Smooth muscle cell of the brain vasculature (primary cell): Measurements from ENCODE around the gene TRIM43.
"Not testable (repeated sequence)": the region's sequence is repeated elsewhere in the genome, so short reads cannot be mapped to it uniquely, and the experiment has no call there.

ENCODE experiments used
- DNase-seq: peaks from one replicate; pipeline ENCODE4 v3.0.0-alpha.2; 2012; ENCODE audit warnings: low read depth, low spot score

Gene TRIM43

DNA sequence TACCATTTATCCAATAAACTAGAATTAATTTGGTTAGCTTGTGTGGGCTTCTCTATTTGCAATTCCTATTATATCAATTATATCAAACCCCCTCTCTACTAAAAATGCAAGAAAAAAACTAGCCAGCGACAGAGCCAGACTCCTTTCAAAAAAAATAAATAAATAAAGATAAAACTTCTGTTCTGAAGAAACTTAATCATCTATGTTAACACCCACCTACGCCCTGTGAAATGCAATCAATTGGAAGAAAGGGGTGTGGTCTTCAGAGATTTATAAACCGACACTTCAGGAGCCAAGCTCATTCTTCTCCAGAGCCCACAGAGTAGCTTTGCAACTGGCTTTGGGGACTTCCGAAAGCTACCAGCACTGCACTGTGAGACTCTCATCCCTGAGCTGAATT, at the start of gene TRIM43:
TSS of gene TRIM43 (plus strand) at position 301 of the 400 bp plus-strand sequence. CDS start 2,023 bp downstream, outside the sequence.
- not testable (repeated sequence) for DNase-seq

DNA sequence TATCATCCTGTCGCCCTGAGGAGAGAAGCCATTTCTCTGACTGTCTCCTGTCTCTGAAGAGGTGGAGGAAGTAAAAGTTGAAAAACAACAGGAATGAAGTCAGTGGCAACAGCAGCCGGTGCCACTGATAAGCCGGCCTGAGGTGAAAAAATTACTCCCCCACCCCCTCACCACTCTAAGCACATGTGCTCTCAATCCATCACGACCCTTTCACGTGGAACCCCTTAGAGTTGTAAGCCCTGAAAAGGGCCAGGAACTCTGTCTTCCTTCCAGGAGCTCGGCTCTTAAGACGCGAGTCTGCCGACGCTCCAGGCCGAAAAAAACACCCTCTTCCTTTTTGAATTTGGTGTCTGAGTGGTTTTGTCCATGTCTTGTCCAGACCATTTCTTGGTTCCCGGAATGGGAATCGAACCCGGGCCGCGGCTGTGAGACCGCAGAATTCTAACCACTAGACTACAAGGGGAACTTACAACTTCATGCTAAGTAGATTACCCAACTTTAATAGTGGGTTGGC, 40.7 kb upstream of the TRIM43 start:
- DNase-seq, result no peak

DNA sequence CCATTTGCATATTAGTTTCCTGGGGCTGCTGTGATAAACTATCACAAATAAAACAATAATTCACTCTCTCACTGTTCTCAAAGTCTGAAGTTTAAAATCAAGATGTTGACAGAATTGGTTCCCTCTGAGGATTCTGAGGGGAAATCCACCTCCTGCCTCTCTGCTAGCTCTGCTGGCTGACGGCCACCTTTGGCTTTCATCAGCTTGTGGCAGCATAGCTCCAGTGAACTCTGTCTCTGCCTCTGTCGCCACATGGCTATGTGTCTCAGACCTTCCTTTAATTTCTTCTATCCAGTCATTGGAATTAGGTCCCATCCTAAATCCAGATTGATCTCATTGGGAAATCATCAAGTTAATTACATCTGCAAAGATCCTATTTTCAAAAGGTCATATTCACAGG, 38.9 kb upstream of the TRIM43 start:
- no peak for DNase-seq

DNA sequence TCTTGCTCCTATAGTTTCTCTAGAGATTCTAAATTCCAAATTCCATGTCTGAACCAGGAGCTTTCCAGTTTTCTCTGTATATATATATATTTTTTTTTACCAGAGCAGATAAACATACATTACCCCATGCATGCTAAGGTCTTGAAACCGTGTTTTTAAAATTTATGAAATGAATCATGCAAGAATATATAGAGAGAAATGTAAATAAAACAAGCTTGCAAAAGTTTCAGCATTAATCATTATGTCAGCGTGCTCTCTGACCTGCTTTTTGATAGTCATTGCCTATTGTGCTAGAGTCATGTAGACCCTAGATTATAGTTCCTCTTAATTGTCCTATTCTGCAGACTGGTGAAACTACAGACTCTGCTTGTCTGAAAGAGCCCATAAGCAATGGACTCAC, 22.6 kb upstream of the TRIM43 start:
- DNase-seq, result no peak

DNA sequence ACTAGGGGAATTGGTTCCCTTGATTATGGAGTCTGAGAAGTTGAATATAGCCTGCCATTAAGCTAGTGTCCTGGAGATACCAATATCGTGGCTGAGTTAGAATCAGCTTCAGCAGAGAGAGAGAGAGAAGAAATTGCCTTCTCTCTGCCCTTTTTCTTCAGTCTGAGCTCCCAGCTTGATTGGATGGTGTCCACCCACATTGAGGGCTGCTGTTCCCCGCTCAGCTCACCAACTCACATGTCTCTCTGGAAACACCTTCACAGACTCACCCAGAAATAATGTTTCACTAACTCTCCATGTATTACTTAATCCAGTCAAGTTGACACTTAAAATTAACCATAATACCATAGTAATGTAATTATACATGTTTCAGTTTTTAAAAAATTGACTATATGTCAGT, 17.9 kb upstream of the TRIM43 start:
- DNase-seq, result no peak

DNA sequence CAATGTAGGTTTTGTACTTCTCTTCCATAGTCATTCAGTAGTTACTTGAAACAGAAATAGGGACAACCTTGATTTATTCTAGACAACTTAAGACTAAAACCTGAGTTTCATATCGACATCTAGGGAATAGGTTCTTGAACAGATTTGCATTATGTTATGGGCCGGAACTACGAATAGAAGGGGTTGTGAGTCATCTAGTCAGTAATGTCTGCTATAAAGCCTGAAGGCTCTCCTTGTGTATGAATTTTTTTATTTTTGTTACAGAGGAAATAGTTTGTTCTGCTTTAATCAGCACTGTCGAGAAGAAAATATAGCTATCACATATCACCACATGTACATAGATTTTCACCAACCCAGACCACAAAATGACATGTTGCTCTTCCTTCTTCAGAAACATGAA, 17.3 kb upstream of the TRIM43 start:
- no peak for DNase-seq

DNA sequence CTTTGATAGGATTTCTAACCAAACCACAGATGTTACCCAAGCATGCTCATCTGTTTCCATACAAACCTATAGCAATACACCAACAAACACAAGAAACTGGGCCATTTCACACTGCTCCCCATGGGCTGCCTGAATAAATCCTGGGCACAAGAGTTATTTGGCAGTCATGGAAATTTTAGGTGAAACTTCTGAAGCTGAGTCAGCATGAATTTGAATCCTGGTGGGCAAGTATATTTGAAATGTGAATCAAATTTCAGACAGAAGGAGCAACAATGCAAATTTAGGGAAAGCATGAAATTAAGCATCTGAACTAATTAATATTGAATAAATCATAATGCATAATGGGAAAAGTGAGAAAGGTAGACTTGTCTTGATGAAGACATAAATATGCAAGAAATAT, 15.9 kb upstream of the TRIM43 start:
- DNase-seq, result no peak

DNA sequence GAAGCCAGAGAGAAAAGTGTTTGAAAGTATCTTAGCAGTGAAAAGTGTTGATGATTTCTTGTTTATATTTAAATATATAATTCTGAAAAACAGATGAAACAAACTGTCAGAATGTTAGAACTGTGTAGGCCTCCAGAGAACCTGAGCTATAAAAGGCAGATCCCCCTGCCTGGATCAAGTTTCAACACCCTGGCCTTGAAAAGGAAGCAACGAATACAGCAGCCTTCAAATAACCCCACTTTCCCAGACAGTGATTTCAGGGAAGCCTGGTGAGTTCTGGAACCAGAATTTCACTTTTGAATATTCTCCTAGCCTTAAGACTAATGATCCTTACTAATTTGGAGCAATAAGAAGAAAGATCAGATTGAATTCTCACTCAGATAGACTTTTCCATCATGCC, 13.3 kb upstream of the TRIM43 start:
- no peak for DNase-seq

DNA sequence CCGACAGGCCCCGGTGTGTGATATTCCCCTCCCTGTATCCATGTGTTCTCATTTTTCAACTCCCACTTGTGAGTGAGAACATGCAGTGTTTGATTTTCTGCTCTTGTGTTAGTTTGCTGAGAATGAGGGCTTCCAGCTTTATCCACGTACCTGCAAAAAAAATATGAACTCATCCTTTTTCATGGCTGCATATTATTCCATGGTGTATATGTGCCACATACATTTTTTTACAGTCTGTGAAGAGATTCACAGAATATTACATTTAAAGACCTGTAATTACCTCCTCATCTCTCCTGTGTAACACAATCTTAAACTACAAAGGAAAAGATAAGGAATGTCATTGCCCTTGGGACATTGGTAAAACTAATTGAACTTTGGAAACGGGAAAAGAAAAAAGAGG, 8.3 kb upstream of the TRIM43 start:
- DNase-seq, result not testable (repeated sequence)

DNA sequence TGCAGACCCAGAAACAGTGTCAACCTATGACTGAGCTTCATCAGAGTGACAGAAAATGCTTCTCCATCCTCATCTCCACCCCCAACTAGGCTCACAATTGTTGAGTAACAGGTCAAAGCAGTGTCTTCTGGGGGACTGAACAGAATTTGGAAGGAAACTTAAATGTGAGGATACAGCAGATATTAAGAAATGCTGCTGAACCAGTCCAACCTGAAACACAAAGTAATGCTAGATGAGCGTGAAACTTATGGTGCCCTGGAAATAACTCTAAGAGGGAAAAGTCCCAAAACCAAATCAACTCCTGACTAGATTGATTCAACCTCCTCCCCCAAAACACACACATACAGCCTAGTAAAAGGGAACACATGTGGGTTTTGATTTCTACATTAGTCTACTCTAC, 7.5 kb upstream of the TRIM43 start:
- not testable (repeated sequence) for DNase-seq

DNA sequence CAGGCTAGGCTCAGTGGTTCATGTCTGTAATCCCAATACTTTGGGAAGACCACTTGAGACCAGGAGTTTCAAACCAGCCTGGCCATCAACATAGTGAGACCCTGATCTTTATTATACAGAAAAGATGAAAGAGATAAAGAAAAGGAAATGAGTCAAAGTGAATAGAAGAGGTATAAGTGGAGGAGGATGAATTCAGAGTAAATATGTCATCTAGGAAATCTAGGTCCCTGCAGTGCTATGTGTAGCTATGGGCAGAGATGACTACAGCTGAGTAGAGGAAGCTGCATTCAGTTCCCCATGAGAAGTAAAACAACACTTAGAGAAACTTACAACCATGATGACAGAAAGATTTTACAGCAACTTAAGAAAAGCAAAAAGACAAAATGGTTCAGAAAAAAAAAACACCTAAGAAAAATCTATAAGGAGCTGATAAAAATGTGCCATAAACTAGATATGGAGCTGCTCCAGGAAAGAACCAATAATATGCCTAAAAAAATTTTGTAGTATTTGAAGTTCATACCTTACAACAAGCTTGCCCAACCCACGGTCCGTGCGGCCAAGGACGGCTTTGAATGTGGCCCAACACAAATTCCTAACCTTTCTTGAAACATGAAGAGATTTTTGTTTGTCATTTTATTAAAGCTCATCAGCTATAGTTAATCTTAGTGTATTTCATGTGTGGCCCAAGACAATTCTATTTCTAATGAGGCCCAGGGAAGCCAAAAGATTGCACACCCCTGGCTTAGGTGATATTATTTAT, 1.8 kb upstream of the TRIM43 start:
- not testable (repeated sequence) for DNase-seq

DNA sequence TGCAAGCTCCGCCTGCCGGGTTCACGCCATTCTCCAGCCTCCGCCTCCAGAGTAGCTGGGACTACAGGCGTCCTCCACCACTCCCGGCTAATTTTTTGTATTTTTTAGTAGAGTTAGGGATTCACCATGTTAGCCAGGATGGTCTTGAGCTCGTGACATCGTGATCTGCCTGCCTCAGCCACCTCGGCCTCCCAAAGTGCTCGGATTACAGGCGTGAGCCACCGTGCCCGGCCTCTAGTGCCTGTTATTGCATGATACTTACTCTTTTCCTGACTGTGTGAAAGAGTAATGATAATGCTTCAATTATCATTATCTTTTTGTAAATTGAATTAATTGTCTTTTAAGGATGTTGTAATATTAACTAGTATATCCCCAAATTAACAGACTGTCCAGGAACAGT, 1.2 kb downstream of the TRIM43 start:
- DNase-seq, result not testable (repeated sequence)

DNA sequence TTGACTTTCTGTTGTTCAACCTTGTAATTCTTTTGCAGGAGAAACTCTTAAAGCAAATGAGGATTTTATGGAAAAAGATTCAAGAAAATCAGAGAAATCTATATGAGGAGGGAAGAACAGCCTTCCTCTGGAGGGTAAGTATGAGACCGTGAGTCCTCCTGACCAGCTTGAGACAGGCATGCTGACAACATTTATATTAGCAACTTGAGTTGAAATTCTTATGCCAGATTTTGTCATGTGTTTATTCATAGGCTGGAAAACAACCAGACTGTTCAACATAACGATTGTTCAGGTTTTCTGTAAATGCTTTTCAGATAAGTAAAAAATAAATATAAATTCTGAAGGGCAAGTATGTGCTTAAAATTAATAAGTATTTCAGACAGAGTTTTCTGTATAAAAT, 3.2 kb downstream of the TRIM43 start:
- not testable (repeated sequence) for DNase-seq

DNA sequence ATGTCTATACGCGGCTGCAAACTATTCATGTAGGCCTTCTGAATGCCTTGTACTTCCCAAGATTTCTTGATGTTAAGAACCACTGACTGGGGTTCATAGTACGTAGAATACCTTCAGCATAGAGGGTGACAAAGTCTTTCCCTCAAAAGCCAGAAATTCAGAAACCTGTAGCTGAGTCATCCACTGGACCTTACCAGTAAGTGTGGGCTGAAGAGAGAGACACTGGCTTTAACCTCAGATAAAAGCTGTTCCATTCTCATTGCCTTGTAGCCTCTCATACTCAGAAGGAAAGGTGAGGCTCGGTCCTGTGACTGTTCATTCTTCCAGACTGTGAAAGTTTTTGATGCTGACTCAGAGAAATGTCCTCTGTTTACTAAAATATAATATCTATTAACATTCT, 9.5 kb downstream of the TRIM43 start:
- not testable (repeated sequence) for DNase-seq

DNA sequence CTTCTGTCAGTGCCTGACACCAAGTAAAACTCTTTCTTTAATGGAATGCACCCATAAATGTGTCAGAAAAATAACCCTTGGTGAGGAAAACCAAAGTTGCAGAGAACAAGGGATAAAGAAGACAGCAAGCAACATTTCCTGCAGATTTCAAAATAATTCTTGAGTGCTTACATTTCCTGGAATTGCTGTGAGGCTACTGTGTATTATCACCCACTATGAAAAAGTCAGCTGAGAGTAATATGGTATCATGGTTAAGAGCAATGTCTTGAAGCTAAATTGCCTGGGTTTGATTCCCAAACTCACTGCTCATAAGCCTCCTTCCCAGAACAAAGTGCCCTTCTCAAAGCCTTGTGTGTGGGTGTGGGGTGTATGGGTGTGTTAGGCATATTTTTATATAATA, 10.3 kb downstream of the TRIM43 start:
- not testable (repeated sequence) for DNase-seq

DNA sequence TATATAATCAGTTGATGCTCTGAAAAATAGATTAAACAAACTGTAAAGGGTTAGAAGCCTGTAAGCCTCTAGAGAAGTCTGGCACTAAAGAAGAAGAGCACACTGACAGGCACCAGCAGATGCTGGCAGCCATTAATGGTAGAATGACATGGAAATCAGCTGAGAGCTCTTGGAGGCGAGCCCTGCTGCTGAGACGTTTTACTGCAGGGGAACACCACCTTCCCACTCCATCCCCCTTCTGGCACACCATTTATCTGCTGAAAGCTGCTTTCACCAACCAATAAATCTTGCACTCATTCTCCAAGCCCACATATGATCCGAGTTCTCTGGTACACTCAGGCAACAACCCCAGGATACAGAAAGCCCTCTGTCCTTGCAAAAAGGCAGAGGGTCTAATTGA, 16.6 kb downstream of the TRIM43 start:
- not testable (repeated sequence) for DNase-seq

DNA sequence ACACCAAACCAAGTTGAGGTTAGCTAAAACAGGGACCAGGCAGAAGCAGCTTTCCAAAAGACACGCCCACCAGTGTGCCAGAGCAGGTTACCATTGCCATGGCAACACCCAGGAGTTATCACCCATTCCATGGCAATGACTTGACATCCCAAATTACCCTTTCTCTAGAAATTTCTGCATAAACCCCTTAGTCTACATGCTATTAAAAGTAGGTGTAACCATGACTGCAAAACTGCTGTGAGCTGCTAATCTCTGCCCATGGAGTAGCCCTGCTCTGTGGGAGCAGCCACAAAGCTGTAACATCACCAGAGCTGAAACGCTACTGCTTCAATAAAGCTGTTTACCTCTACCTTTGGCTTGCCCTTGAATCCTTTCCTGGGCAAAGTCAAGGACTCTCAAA, 18.0 kb downstream of the TRIM43 start:
- not testable (repeated sequence) for DNase-seq

DNA sequence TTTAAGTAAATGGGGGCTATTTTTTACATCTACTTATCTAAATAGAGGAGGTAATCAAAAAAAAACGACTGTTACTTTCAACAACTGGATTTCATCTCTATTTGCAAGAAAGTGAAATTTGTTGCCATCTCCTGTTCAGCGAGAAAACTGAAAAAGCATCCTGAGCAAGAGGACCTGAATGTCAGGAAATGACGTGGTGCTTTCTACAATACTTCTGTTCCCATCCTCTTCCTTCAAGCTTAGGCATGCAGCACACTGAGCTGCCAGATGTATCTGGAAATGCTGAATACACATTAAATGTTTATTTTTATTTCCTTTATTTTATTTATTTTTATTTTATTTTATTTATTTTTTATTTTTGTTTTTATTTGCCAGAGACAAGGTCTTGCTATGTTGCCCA, 21.2 kb downstream of the TRIM43 start:
- DNase-seq, result not testable (repeated sequence)

DNA sequence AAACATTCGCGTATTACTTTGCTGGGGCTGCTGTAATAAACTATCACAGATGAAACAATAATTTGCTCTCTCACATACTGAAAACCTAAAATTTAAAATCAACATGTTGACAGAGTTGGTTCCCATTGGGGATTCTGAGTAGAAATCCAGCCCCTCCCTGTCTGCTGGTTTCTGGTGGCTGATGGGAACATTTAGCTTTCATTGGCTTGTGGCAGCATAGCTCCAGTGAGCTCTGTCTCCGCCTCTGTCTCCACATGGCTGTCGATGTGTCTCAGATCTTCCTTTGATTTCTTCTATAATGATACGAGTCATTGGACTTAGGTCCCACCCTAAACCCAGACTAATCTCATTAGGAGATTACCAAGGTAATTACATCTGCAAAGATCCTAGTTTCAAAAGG, 30.9 kb downstream of the TRIM43 start:
- DNase-seq, result not testable (repeated sequence)

DNA sequence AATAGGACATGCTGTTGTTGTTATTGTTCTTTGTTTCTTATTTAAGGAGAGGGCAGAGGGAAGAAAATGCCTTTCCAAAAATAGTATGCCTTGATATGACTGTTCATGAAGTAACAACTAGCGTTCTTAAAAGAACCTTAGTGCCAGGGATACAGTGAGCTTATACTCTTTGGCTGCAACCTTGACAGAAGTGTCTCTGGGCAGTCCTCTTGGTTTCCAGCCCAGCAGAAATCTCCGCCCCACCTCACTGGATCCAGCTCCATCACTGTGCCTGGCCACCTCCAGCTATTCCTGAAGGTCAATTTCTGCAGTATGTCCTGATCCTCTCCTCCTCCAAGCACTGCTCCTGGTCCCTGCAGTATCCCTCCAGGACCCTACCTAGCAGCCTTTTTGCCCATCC, 39.2 kb downstream of the TRIM43 start:
- not testable (repeated sequence) for DNase-seq

DNA sequence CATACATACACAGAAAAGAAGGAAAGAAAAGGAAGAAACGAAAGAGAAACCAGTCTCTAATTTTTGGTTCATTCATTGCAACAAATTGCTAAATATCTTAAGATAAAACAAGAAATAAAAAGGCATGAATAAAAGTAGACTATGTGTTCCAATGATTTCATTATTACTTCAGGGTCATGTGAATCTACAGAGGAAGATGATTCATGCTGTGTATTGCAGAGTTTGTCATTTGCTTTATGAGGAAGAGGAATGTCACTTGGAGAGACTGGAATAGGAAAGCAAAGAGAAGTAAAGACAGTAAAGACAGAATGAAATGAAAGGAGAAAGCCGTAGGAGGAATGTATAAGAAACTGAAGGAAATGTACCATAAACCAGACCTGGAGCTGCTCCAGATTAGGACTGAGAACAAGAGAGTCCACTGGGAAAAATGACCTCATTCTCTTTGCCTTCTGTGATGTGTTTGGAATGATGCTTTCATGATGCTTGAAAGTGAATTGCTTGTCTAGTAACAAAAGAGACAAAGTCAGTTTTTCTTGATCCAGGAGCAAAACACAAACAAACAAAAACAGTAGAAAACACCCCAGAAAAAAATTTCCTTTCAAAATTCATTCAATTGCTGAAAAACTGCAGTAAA, 41.9 kb downstream of the TRIM43 start:
- not testable (repeated sequence) for DNase-seq

DNA sequence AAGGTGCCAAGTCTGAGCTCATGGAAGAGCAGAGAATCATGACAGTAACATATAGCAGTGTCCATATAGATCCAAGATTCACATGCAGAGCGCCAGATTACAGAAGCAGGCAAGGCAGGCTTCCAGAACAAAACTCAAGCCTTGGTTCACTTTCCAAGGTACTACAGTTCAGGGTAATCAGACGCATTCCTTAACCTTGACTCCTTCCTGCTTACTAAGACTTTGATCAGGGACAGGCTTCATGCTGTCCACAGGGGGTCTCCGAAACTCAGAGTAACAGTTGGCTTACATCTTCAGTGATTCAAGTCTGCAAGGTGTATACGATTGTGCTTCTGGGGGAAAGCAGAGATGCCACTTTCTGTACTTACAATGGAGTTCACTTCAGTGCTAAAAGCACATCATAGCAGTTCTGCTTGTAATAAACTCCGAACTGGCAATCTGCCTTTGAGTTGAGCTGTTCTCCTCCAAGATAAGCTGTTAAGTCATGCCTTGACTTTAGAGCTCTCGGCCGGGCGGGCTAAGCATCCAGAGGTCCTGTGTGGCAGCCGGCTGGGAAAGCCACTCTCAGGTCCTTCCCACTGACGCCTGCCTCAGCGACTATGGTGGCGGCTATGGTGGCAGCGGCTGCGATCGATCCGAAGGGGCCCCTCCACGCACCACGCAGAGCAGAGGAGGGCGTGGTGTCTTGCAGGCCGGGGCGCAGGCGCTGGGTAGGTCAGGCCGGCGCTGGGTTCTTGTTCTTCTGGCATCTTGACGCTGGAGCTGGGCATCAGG, 48.9 kb downstream of the TRIM43 start:
- not testable (repeated sequence) for DNase-seq
